HepG2 (cell line): ENCODE data around the gene CYB5R3. TPM values are rescaled to one million over a fixed set of nuclear protein-coding genes. Genes with fewer than 3 reads are reported as not detected.
A peak's percentile ranks its signal among the peaks of the same experiment; 100 is the strongest.

ENCODE experiments used
- ATAC-seq: fragments of 200-7000 bp; cut with Tn5 transposase; 3 replicates; pipeline ENCODE4 v1.9.1; 2020; ENCODE audit warnings: mild to moderate bottlenecking, moderate library complexity
- BruUV-seq: library from RNA; stranded (reverse); fragments of 400-500 nt; replicated peaks from 2 replicates; lab custom pipeline; 2021; lab: Mats Ljungman, UMichigan
- CTCF ChIA-PET: fragments of 300-600 bp; formaldehyde crosslinking; extraction: SDS; loops from one replicate; lab custom pipeline; 2021; ENCODE audit warnings: low total read pairs, inconsistent platforms, low intra/inter-chr PET ratio; lab: Yijun Ruan, JAX
- POLR2A ChIA-PET: fragments of 350-600 bp; sonication (Branson Sonifier 250); formaldehyde crosslinking; loops from one replicate; lab custom pipeline; 2020; ENCODE audit warnings: antibody characterized with exemption, inconsistent platforms; lab: Yijun Ruan, JAX
- DNase-seq: peaks from one replicate; pipeline ENCODE4 v3.0.0-alpha.2; 2015; ENCODE audit warnings: low spot score
- FAIRE-seq: peaks from 3 replicates; lab custom pipeline; 2011; peaks lifted over from hg19 to GRCh38; lab: Jason Lieb, UNC
- H2AFZ ChIP-seq: one replicate; pipeline ENCODE4 v1.6.1; 2011; ENCODE audit warnings: low read length, inconsistent platforms
- H3K27ac ChIP-seq: fragments of 300-600 bp; 3 replicates; pipeline ENCODE4 v1.8.0; 2011; ENCODE audit warnings: mixed run types, mild to moderate bottlenecking, mixed read lengths, low read length, inconsistent platforms; ENCODE audit not compliant: insufficient read depth; ENCODE audit errors: extremely low read length
- H3K27me3 ChIP-seq, 2 experiments: fragments of 200-600 bp in 1 of 2; 2 replicates in 1 of 2; 3 replicates in 1 of 2; pipeline versions ENCODE4 v1.6.0 to v1.8.0; 2011; ENCODE audit warnings: low read length in 2 of 2, mild to moderate bottlenecking in 2 of 2, moderate library complexity in 2 of 2, inconsistent platforms in 1 of 2; ENCODE audit not compliant: insufficient read depth in 2 of 2, control insufficient read depth in 1 of 2
- H3K36me3 ChIP-seq, 2 experiments: fragments of 200-600 bp in 1 of 2; replicated peaks in 1 of 2; 2 replicates in 1 of 2; 3 replicates in 1 of 2; pipeline versions ENCODE4 v1.5.1 to v1.8.0; 2011; ENCODE audit warnings: low read length in 2 of 2, inconsistent platforms in 1 of 2; ENCODE audit not compliant: insufficient read depth in 2 of 2, control insufficient read depth in 1 of 2
- H3K4me1 ChIP-seq: 2 replicates; pipeline ENCODE4 v1.5.1; 2012; ENCODE audit warnings: low read length, inconsistent platforms; ENCODE audit not compliant: insufficient read depth
- H3K4me2 ChIP-seq: 2 replicates; pipeline ENCODE4 v1.6.0; 2011; ENCODE audit warnings: low read depth, low read length, inconsistent platforms
- H3K4me3 ChIP-seq, 3 experiments: fragments of 200-600 bp in 1 of 3; sonication (generic), shearing (Covaris generic) in 1 of 3; replicated peaks in 1 of 3; 2 replicates each; pipeline ENCODE4 v1.5.1; 2011 to 2016; ENCODE audit warnings: low read length in 3 of 3, inconsistent platforms in 2 of 3, low read depth in 2 of 3, mild to moderate bottlenecking in 2 of 3, control low read depth in 1 of 3, mixed read lengths in 1 of 3; ENCODE audit not compliant: insufficient read depth in 1 of 3
- H3K79me2 ChIP-seq: one replicate; pipeline ENCODE4 v1.6.1; 2011; ENCODE audit warnings: low read length, inconsistent platforms; ENCODE audit not compliant: insufficient read depth
- H3K9ac ChIP-seq: 2 replicates; pipeline ENCODE4 v1.6.0; 2011; ENCODE audit warnings: mild to moderate bottlenecking, low read depth, low read length, inconsistent platforms; ENCODE audit not compliant: insufficient read depth
- H3K9me3 ChIP-seq: 2 replicates; pipeline ENCODE4 v1.5.1; 2012; ENCODE audit warnings: mild to moderate bottlenecking, low read length
- H4K20me1 ChIP-seq: 2 replicates; pipeline ENCODE4 v1.6.0; 2011; ENCODE audit warnings: inconsistent platforms, mild to moderate bottlenecking, low read length, moderate library complexity; ENCODE audit not compliant: insufficient read depth
- ARID2 ChIP-seq: sonication (generic); formaldehyde crosslinking; IDR thresholded peaks from 2 replicates; pipeline ENCODE4 v1.8.1; 2022; ENCODE audit warnings: mild to moderate bottlenecking, missing genetic modification reagents, borderline replicate concordance
- ATM ChIP-seq: fragments of 450-650 bp; IDR thresholded peaks from 2 replicates; pipeline ENCODE4 v1.7.1; 2017; ENCODE audit warnings: mild to moderate bottlenecking, borderline replicate concordance
- DR1 ChIP-seq: sonication (generic); formaldehyde crosslinking; IDR thresholded peaks from 2 replicates; pipeline ENCODE4 v1.8.0; 2021; ENCODE audit warnings: mild to moderate bottlenecking, missing genetic modification reagents, inconsistent platforms
- JUNB ChIP-seq: sonication (generic); formaldehyde crosslinking; IDR thresholded peaks from 2 replicates; pipeline ENCODE4 v1.8.0; 2022; ENCODE audit warnings: missing genetic modification reagents, mild to moderate bottlenecking, borderline replicate concordance
- MED13 ChIP-seq: sonication (generic); formaldehyde crosslinking; IDR thresholded peaks from 2 replicates; pipeline ENCODE4 v1.5.0; 2020; ENCODE audit warnings: missing genetic modification reagents
- MEIS2 ChIP-seq: sonication (generic); formaldehyde crosslinking; IDR thresholded peaks from 2 replicates; pipeline ENCODE4 v1.9.0; 2021; ENCODE audit warnings: mild to moderate bottlenecking, missing genetic modification reagents
- NFE2L1 ChIP-seq: sonication (generic); formaldehyde crosslinking; IDR thresholded peaks from 2 replicates; pipeline ENCODE4 v1.4.0; 2020; ENCODE audit warnings: missing genetic modification reagents, mild to moderate bottlenecking, borderline replicate concordance
- TRIM24 ChIP-seq: sonication (generic); formaldehyde crosslinking; IDR thresholded peaks from 2 replicates; pipeline ENCODE4 v1.8.0; 2022; ENCODE audit warnings: mild to moderate bottlenecking, missing genetic modification reagents
- ZNF253 ChIP-seq: sonication (generic); formaldehyde crosslinking; IDR thresholded peaks from 2 replicates; pipeline ENCODE4 v1.8.0; 2022; ENCODE audit warnings: mild to moderate bottlenecking, missing genetic modification reagents, borderline replicate concordance
- ZNF33A ChIP-seq: sonication (generic); formaldehyde crosslinking; IDR thresholded peaks from 2 replicates; pipeline ENCODE4 v1.5.1; 2020; ENCODE audit warnings: missing genetic modification reagents, mild to moderate bottlenecking, moderate library complexity, borderline replicate concordance
- ZNF607 ChIP-seq: sonication (generic); formaldehyde crosslinking; IDR thresholded peaks from 2 replicates; pipeline ENCODE4 v1.5.1; 2020; ENCODE audit warnings: missing genetic modification reagents, mild to moderate bottlenecking, borderline replicate concordance
- ZNF749 ChIP-seq: sonication (generic); formaldehyde crosslinking; IDR thresholded peaks from 2 replicates; pipeline ENCODE4 v1.8.0; 2022; ENCODE audit warnings: mild to moderate bottlenecking, missing genetic modification reagents, moderate library complexity, borderline replicate concordance
- ZNF883 ChIP-seq: sonication (generic); formaldehyde crosslinking; IDR thresholded peaks from 2 replicates; pipeline ENCODE4 v1.5.1; 2020; ENCODE audit warnings: mild to moderate bottlenecking, missing genetic modification reagents; ENCODE audit errors: not compliant biosample characterization
- WGBS: methylation state at CpG from one replicate; pipeline ENCODE4 v1.1.6; 2017; ENCODE audit warnings: low lambda C conversion rate; 5-methylcytosine and 5-hydroxymethylcytosine counted together
- in situ Hi-C: cut with HindIII; loops from 2 replicates; pipeline ENCODE4 v1.10.0; 2017; ENCODE audit warnings: low pct_unique_long_range_greater_than_20kb; ENCODE audit not compliant: extremely low pct_ligation_motif_present
- intact Hi-C: fragments of 100-400 bp; cut with micrococcal nuclease; formaldehyde crosslinking; loops from one replicate; pipeline ENCODE4 v1.10.0; 2022; ENCODE audit not compliant: unreplicated experiment
- polyA plus RNA-seq, 8 experiments: library from polyadenylated mRNA; depleted of rRNA in 3 of 8; stranded (reverse) in 7 of 8; unstranded in 1 of 8; fragments of >200 nt; fragmentation: Illumina TruSeq in 4 of 8; extraction: Trizol in 4 of 8; gene quantifications; 2 replicates each; pipeline versions ENCODE4 v1.2.1 to v1.2.3, GENCODE V29; 2011 to 2016; ENCODE audit warnings: low read depth in 4 of 8, missing spikeins in 1 of 8, mixed read lengths in 1 of 8; ENCODE audit not compliant: insufficient read depth in 1 of 8
- total RNA-seq, 5 experiments: library from RNA; depleted of rRNA; stranded (reverse); fragments of >200 nt; fragmentation: Illumina TruSeq; extraction: Trizol; gene quantifications; 2 replicates each; pipeline ENCODE4 v1.2.3, GENCODE V29; 2016; ENCODE audit warnings: low read depth in 1 of 5
- TF ChIP-seq, protein P1 (sequence below): sonication (generic); formaldehyde crosslinking; IDR thresholded peaks from 2 replicates; pipeline ENCODE4 v1.4.0; 2020; ENCODE audit warnings: missing genetic modification reagents
- TF ChIP-seq, protein P2 (sequence below): sonication (generic); formaldehyde crosslinking; IDR thresholded peaks from 2 replicates; pipeline ENCODE4 v1.4.0; 2020; ENCODE audit warnings: missing genetic modification reagents, borderline replicate concordance
- TF ChIP-seq, protein P3 (sequence below): sonication (generic); formaldehyde crosslinking; IDR thresholded peaks from 2 replicates; pipeline ENCODE4 v1.8.0; 2022; ENCODE audit warnings: mild to moderate bottlenecking, missing genetic modification reagents

CYB5R3 gene
- total and polyA plus RNA-seq, 2 of the 13 experiments (the other 11 are each of a cell fraction or from before 2014, with no cell fraction given) = 32.4 to 305 TPM

DNA sequence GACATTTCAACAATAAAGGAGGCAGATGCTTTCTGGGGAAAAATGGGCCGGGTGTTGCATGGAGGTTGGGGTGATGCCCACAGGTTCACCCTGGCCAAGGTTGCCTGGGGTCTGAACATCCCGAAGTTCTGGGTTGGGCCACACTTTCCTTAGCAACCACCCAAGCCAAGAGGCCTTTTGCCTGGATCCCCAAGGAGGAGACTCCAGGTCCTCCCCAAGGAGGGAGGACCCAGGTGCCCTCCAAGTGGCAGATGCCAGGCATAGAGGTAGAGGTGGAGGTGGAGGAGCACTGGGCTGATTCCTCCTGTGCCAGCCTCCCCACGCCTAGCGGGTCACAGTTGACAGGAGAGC lies 1.2 kb downstream of the CYB5R3 start:
- WGBS = 24% methylated on average over 3 of the region's 4 CpGs
- peaks cover 6% of the 10 kb centered on the region; the same call in 1 of the 2 replicates for H4K20me1 ChIP-seq
- peaks cover 79% of the 10 kb centered on the region for H3K4me1 ChIP-seq
- no peaks in the 10 kb centered on the region for H3K9me3 ChIP-seq
- ChIA-PET POLR2A (interaction anchor here (1.7 to 4.4 kb wide), 3 partner anchors 11 to 39 kb away, joined by 4 to 45 read pairs (median 5); partner anchors contain the start of gene POLDIP3), CTCF (no interaction called here)
- H3K4me3 ChIP-seq = peak overlapping the region; percentile 84 to 100 (median 100)
- no peaks in the 10 kb centered on the region; a peak in 2 of 5 replicates for H3K36me3 ChIP-seq
- FAIRE-seq (no peak), DNase-seq (no peak), ATAC-seq (no peak)
- H3K4me2 ChIP-seq = peak overlapping the region; percentile 96
- H3K9ac ChIP-seq = peak overlapping the region; percentile 98
- no TSS peak for BruUV-seq
- H3K79me2 ChIP-seq = peaks cover 57% of the 10 kb centered on the region
- no peak overlapping the region for H2AFZ ChIP-seq
- no peaks in the 10 kb centered on the region; a peak in 1 of 5 replicates for H3K27me3 ChIP-seq
- intact Hi-C loops = loop anchor here (10.0 kb wide), 2 partner anchors 157 to 207 kb away; partner anchors contain the start of gene ARFGAP3
- peak overlapping the region; percentile 97 for H3K27ac ChIP-seq
- in situ Hi-C loops = no loop called here
- TF ChIP-seq TRIM24 (CRISPR knock-in tag) (no peak), MEIS2 (CRISPR knock-in tag) (no peak), MED13 (CRISPR knock-in tag) (no peak), ARID2 (CRISPR knock-in tag) (no peak), ZNF749 (CRISPR knock-in tag) (0 out of 2 replicates have a peak, but pooled peaks have one; percentile 50), ZNF33A (CRISPR knock-in tag) (no peak), DR1 (0 out of 2 replicates have a peak, but pooled peaks have one; percentile 26), NFE2L1 (no peak), ZNF253 (CRISPR knock-in tag) (peak; percentile 57; the same call in 1 of the 2 replicates), ATM (no peak), ZNF883 (CRISPR knock-in tag) (peak; percentile 31), JUNB (CRISPR knock-in tag) (no peak), ZNF607 (no peak)
- TF ChIP-seq, protein P1, sequence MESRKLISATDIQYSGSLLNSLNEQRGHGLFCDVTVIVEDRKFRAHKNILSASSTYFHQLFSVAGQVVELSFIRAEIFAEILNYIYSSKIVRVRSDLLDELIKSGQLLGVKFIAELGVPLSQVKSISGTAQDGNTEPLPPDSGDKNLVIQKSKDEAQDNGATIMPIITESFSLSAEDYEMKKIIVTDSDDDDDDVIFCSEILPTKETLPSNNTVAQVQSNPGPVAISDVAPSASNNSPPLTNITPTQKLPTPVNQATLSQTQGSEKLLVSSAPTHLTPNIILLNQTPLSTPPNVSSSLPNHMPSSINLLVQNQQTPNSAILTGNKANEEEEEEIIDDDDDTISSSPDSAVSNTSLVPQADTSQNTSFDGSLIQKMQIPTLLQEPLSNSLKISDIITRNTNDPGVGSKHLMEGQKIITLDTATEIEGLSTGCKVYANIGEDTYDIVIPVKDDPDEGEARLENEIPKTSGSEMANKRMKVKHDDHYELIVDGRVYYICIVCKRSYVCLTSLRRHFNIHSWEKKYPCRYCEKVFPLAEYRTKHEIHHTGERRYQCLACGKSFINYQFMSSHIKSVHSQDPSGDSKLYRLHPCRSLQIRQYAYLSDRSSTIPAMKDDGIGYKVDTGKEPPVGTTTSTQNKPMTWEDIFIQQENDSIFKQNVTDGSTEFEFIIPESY (CRISPR knock-in tag) = no peak
- TF ChIP-seq, protein P2, sequence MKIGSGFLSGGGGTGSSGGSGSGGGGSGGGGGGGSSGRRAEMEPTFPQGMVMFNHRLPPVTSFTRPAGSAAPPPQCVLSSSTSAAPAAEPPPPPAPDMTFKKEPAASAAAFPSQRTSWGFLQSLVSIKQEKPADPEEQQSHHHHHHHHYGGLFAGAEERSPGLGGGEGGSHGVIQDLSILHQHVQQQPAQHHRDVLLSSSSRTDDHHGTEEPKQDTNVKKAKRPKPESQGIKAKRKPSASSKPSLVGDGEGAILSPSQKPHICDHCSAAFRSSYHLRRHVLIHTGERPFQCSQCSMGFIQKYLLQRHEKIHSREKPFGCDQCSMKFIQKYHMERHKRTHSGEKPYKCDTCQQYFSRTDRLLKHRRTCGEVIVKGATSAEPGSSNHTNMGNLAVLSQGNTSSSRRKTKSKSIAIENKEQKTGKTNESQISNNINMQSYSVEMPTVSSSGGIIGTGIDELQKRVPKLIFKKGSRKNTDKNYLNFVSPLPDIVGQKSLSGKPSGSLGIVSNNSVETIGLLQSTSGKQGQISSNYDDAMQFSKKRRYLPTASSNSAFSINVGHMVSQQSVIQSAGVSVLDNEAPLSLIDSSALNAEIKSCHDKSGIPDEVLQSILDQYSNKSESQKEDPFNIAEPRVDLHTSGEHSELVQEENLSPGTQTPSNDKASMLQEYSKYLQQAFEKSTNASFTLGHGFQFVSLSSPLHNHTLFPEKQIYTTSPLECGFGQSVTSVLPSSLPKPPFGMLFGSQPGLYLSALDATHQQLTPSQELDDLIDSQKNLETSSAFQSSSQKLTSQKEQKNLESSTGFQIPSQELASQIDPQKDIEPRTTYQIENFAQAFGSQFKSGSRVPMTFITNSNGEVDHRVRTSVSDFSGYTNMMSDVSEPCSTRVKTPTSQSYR (CRISPR knock-in tag) = no peak
- TF ChIP-seq, protein P3, sequence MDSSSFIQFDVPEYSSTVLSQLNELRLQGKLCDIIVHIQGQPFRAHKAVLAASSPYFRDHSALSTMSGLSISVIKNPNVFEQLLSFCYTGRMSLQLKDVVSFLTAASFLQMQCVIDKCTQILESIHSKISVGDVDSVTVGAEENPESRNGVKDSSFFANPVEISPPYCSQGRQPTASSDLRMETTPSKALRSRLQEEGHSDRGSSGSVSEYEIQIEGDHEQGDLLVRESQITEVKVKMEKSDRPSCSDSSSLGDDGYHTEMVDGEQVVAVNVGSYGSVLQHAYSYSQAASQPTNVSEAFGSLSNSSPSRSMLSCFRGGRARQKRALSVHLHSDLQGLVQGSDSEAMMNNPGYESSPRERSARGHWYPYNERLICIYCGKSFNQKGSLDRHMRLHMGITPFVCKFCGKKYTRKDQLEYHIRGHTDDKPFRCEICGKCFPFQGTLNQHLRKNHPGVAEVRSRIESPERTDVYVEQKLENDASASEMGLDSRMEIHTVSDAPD (CRISPR knock-in tag) = no peak
